Smooth muscle cell (in vitro differentiated cells): ENCODE results near the gene ANKH. TPM values are rescaled to one million over a fixed set of nuclear protein-coding genes. Genes with fewer than 3 reads are reported as not detected.

ENCODE experiments used
- DNase-seq: peaks from one replicate; lab custom pipeline; 2025; ENCODE audit not compliant: unreplicated experiment; lab: John Stamatoyannopoulos, UW
- H2AFZ ChIP-seq: fragments of 200-600 bp; sonication (generic); 2 replicates; pipeline ENCODE4 v1.6.0; 2016; ENCODE audit warnings: antibody characterized with exemption, low read depth, mild to moderate bottlenecking
- H3F3A ChIP-seq: fragments of 200-600 bp; sonication (generic); 2 replicates; pipeline ENCODE4 v1.6.0; 2017; ENCODE audit warnings: antibody characterized with exemption, low read depth
- H3K27ac ChIP-seq: fragments of 200-600 bp; sonication (generic); 2 replicates; pipeline ENCODE4 v1.5.1; 2016; ENCODE audit warnings: low read depth, mild to moderate bottlenecking
- H3K27me3 ChIP-seq: fragments of 200-600 bp; sonication (generic); 2 replicates; pipeline ENCODE4 v1.6.1; 2016; ENCODE audit warnings: low read depth, mild to moderate bottlenecking
- H3K36me3 ChIP-seq: fragments of 200-600 bp; sonication (generic); 2 replicates; pipeline ENCODE4 v1.5.1; 2016; ENCODE audit warnings: low read depth
- H3K4me1 ChIP-seq: fragments of 200-600 bp; sonication (generic); 2 replicates; pipeline ENCODE4 v1.5.1; 2016; ENCODE audit warnings: low read depth
- H3K4me2 ChIP-seq: fragments of 200-600 bp; sonication (generic); 2 replicates; pipeline ENCODE4 v1.6.0; 2016; ENCODE audit warnings: mild to moderate bottlenecking
- H3K4me3 ChIP-seq: fragments of 200-600 bp; sonication (generic); 2 replicates; pipeline ENCODE4 v1.5.1; 2016; ENCODE audit warnings: mild to moderate bottlenecking
- H3K79me2 ChIP-seq: fragments of 200-600 bp; sonication (generic); 2 replicates; pipeline ENCODE4 v1.6.0; 2016; ENCODE audit warnings: low read depth, mild to moderate bottlenecking
- H3K9ac ChIP-seq: fragments of 200-600 bp; sonication (generic); 2 replicates; pipeline ENCODE4 v1.6.0; 2016; ENCODE audit warnings: low read depth
- H3K9me3 ChIP-seq: fragments of 200-600 bp; sonication (generic); replicated peaks from 2 replicates; pipeline ENCODE4 v1.5.1; 2016; ENCODE audit warnings: low read depth
- H4K20me1 ChIP-seq: fragments of 200-600 bp; sonication (generic); 2 replicates; pipeline ENCODE4 v1.6.0; 2016; ENCODE audit warnings: low read depth
- CTCF ChIP-seq: fragments of 200-600 bp; sonication (generic); IDR thresholded peaks from 2 replicates; pipeline ENCODE4 v1.5.1; 2017; ENCODE audit warnings: borderline replicate concordance, mild to moderate bottlenecking, antibody characterized with exemption; ENCODE audit not compliant: insufficient read depth, poor library complexity, severe bottlenecking
- WGBS: methylation state at CpG from one replicate; pipeline ENCODE4 v1.1.7; 2016; ENCODE audit warnings: low lambda C conversion rate; 5-methylcytosine and 5-hydroxymethylcytosine counted together
- polyA plus RNA-seq: library from polyadenylated mRNA; unstranded; fragments of >200 nt; fragmentation: Nextera tagmentation; extraction: Ambion mirVana; gene quantifications from 2 replicates; pipeline ENCODE4 v1.2.1, GENCODE V29; 2016
- total RNA-seq: library from RNA; depleted of rRNA; stranded (reverse); fragments of >200 nt; gene quantifications from 2 replicates; pipeline ENCODE4 v1.2.3, GENCODE V29; 2014

The ANKH gene
- total and polyA plus RNA-seq, 2 experiments from 2014 or later, result 48.0 to 56.6 TPM

- H3K4me2 ChIP-seq, result peak overlapping the region; percentile 80
- no peaks in the 10 kb centered on the region for H3F3A ChIP-seq
- no peak for DNase-seq
- H3K79me2 ChIP-seq, result peaks cover 4% of the 10 kb centered on the region
- H3K36me3 ChIP-seq, result no peaks in the 10 kb centered on the region
- H3K9me3 ChIP-seq, result no peaks in the 10 kb centered on the region
- peaks cover 7% of the 10 kb centered on the region for H3K4me1 ChIP-seq
- H4K20me1 ChIP-seq, result no peaks in the 10 kb centered on the region
- H3K27me3 ChIP-seq, result no peaks in the 10 kb centered on the region
- H3K27ac ChIP-seq, result peak overlapping the region; percentile 97
- peak overlapping the region; percentile 82 for H2AFZ ChIP-seq
- H3K4me3 ChIP-seq, result no peak overlapping the region
- TF ChIP-seq CTCF, result no peak
- WGBS, result 48% methylated on average over 11 of the region's 11 CpGs
- peak overlapping the region; percentile 80 for H3K9ac ChIP-seq
These were observed 62.0 kb downstream of the ANKH start for GRCh38 chr5:14809369-14810155.

DNA sequence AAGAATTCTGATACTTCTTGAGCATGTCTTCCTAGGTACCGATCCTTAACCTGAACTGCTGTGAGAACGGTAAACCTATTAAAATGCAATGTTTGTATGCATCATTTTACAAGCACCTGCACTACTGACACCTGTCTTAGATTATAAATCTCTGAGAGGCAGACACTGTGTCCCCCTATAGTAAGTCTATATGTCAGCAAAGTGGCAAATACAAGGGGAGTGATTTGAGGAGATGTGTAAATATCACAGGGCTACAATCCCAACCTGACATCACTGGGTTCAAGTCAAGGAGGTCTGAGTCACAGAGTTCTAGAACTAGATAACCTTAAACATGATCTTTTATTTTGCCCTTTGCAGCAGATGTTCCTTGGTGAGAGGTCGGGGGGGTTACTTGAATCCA lies 64.1 kb downstream of the ANKH start:
- no peaks in the 10 kb centered on the region for H3F3A ChIP-seq
- 95% methylated on average over 3 of the region's 3 CpGs for WGBS
- H3K4me3 ChIP-seq, result no peak overlapping the region
- no peak overlapping the region for H3K9ac ChIP-seq
- no peaks in the 10 kb centered on the region for H4K20me1 ChIP-seq
- H3K27ac ChIP-seq, result no peak overlapping the region
- no peaks in the 10 kb centered on the region for H3K36me3 ChIP-seq
- H3K27me3 ChIP-seq, result no peaks in the 10 kb centered on the region
- TF ChIP-seq CTCF, result no peak
- H3K9me3 ChIP-seq, result no peaks in the 10 kb centered on the region
- no peaks in the 10 kb centered on the region for H3K79me2 ChIP-seq
- H3K4me2 ChIP-seq, result no peak overlapping the region
- no peak for DNase-seq
- H2AFZ ChIP-seq, result no peak overlapping the region
- peaks cover 7% of the 10 kb centered on the region for H3K4me1 ChIP-seq

- H2AFZ ChIP-seq, result no peak overlapping the region
These were observed 65.1 kb downstream of the ANKH start for GRCh38 chr5:14806456-14806855.

More at GRCh38 chr5:14806456-14806855, 65.1 kb downstream of the ANKH start:
- Histone ChIP-seq H3K4me3 (no peak overlapping the region), H3K79me2 (no peaks in the 10 kb centered on the region), H3K4me1 (peaks cover 7% of the 10 kb centered on the region), H3K27me3 (no peaks in the 10 kb centered on the region), H3K36me3 (no peaks in the 10 kb centered on the region), H3K27ac (no peak overlapping the region), H3F3A (no peaks in the 10 kb centered on the region), H4K20me1 (no peaks in the 10 kb centered on the region), H3K9me3 (no peaks in the 10 kb centered on the region), H3K4me2 (no peak overlapping the region), H3K9ac (no peak overlapping the region)
- no peak for DNase-seq
- 69% methylated on average over 7 of the region's 7 CpGs for WGBS
- no peak for TF ChIP-seq CTCF
